Stimulated activated CD4-positive, alpha-beta T cell treated with anti-CD3 and anti-CD28 coated beads, TNF-alpha, amount 100 ng/mL, for 1 hour (primary cell): ENCODE data around the gene C6orf141.

Source experiments
- DNase-seq, 3 donors: peaks; one replicate each; pipeline ENCODE4 v3.0.0-alpha.2; 2020; ENCODE audit warnings: low read depth in 3 of 3, low spot score in 1 of 3

C6orf141 gene

DNA sequence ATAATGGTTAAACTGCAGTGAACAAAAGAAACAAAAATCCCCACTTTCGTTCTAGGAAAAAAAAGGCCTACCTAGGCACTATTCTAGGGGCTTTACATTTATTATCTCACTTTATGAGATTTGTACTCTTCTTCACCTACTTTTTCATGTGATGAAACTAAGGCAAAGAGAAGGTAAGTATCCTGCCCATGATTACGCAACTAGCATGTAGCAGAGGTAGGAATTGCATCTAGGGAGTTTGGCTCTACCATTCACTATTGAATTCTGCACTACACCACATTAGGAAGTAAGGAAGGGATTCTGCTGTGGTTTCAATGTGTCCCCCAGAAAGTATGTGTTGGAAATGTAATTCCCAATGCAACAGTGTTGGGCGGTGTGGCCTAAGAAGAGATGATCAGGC is 11.4 kb upstream of the C6orf141 start:
- DNase-seq = no peak

DNA sequence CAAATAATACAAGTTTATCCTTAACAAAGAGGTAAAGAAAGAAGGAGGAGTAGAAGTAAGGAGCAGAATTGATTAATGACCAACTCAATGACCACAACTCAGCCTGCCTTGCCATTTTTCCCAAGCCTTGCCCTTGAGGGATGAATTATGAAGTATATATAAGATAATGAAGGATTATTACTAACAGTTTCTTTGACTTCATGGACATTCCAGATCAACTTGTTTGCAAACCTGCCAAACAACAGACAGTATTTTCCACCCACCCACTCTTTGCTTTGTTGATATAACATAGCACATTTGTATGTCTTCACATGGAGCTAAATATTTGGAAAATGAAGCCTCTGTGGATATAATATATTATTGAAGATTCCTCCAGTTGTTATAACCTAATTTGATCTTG is 9.9 kb upstream of the C6orf141 start:
- DNase-seq = no peak

GRCh38 chr6:49541210-49541724 is 9.2 kb upstream of the C6orf141 start:
- DNase-seq = no peak

DNA sequence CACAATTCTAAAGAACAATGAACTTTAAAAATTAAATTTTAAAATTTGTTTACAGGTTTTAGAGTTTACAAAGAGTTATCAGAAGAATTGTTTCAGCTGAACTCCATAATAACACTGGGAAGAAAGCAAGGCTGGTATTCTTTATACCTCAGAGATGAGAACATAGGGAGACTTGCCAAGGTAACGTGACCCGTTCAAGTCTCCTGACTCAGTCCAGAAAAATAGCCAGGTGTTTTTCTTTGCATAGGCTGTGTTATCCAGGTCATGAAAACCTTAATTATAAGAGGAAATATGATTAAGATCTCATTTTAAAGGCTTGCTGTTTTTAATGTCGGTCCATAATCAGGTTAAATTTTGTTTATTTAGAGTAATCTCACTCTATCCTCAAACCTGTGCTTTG is 8.5 kb upstream of the C6orf141 start:
- DNase-seq = no peak

DNA sequence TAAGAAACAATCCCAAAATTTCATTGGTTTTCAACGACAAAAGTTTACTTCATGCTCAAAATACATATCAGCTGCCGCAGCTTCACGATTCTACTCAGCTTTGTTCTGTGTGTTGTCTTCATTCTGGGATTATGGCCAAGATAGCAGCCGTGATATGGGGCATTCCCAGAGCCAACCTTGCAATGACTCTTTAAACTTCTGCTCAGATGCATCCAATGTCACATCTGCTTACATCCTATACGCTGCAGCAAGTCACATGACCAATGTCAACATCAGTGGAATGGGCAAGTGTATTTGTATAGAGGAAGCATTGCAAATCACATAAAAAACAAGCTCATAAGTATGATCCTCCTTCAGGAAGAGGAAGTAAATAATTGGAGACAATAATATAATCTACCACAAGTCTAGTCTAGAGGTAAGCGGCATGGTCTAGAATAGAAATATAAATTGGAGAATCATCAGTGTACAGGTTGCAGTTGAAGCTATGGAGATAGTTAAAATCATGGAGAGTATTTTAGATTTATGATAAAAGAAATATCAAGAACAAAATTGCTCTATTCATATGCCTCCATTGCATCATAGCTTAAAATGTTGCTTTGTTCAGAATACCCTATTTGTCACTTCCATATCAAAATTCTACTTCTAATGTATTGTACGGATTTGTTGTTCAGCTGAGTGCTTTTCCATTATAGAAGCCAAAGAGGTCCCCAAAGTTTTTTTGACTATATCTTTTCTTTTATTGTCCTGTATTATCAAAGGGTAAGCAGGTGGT is 7.2 kb upstream of the C6orf141 start:
- DNase-seq = no peak

- no peak for DNase-seq
Observed at GRCh38 chr6:49546331-49546730, 4.1 kb upstream of the C6orf141 start.

GRCh38 chr6:49548613-49549304 is 1.7 kb upstream of the C6orf141 start:
- DNase-seq = no peak

DNA sequence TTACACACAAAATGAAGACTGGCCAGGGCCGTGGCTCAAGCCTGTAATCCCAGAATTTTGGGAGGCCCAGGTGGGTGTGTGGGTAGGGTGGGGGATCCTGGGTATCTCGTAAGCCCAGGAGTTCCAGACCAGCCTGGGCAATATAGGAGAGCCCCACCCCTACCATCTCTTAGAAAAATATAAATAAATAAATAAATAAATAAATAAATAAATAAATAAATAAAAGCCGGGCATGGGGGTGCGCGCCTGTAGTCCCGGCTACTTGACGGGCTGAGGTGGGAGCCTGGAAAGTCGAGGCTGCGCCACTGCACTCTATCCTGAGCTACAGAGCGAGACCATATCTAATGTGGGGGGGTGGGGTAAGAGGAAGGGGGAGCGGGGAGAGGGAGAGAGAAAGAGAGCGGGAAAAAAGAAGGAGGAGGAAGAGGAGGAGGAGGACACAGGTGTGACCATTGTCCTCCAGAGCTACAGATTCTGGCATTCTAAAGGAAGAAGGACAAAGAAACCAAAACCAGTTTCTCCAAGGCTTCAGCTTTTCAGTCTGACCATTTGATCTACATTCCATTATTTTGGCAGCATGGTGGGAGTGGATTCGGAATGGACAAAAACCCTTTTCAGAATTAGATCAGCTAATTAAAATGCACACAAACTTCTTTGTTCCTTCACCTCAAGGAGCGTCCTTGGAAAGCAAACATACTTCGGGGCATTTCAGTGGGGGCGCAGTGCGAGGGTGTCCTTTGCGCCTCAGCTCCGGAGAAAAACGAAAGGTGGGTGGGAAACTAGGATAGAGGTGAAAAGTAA is 577 bp upstream of the C6orf141 start:
- no peak for DNase-seq

GRCh38 chr6:49551078-49551865 is 804 bp downstream of the C6orf141 start:
- DNase-seq = no peak

- DNase-seq = no peak
Observed at GRCh38 chr6:49551866-49552129, 1.3 kb downstream of the C6orf141 start.

GRCh38 chr6:49552596-49552995 is 2.1 kb downstream of the C6orf141 start:
- DNase-seq = no peak

DNA sequence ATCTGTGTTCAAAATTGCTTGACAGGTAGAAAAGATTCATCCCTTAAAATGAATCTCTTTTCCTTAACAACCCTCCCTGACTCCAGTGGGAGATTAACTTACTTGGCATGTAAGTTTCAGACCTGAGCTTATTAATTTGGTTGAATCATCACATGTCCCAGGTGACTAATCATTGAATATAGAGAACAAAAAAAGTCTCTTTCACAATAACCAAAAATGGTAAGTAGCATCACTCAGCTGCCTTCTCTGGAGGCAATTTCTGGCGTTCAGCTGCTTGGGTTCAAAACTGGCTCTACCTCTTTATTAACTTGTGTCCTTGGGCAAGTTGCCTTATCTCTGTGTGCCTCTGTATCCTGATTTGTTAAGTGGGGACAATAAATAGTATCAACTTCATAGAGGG is 2.9 kb downstream of the C6orf141 start:
- DNase-seq = no peak

- DNase-seq = no peak
Observed at GRCh38 chr6:49555951-49556350, 5.5 kb downstream of the C6orf141 start.

DNA sequence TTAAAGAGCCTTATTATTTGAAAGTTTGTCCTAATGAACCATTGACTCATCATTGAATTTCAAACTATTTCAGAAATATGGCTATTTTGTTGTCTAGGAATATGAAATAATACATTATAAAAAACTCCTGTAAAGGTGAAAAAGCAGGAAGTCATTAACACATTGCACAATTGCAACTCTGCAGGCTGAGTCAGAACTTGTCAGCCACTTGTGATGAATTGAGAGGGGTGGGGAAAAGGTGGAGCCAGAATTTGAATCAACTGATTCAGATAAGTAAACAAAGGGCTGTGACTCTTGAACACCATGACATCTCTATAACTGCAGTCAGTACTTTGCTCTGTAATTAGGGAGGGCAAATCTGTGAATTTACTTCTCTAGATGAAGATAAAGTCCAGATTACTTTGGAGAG is 6.0 kb downstream of the C6orf141 start:
- DNase-seq = no peak

GRCh38 chr6:49557177-49557576 is 6.7 kb downstream of the C6orf141 start:
- no peak for DNase-seq

DNA sequence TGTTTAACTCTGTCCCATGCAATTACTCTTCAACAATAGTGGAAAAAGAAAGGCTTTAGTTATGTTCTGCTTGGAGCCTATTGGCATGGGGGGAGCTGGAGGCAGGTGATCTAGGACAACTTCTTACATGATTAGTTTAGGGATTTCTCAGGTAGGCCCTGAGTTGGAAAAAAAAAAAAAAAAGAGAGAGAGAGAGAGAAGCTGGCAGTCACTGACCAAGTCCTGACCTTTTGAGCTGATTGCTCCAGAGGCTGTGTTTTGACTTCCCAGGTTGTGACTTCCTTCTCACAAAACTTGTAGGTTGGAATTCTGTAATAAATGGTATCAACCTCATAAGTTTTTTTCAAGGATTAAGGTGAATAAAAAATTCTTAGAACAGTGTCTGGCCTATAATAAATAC is 7.8 kb downstream of the C6orf141 start:
- DNase-seq = no peak

- DNase-seq = no peak
Observed at GRCh38 chr6:49563006-49563886, 12.8 kb downstream of the C6orf141 start.

- DNase-seq = no peak
Observed at GRCh38 chr6:49564552-49564951, 14.1 kb downstream of the C6orf141 start.

DNA sequence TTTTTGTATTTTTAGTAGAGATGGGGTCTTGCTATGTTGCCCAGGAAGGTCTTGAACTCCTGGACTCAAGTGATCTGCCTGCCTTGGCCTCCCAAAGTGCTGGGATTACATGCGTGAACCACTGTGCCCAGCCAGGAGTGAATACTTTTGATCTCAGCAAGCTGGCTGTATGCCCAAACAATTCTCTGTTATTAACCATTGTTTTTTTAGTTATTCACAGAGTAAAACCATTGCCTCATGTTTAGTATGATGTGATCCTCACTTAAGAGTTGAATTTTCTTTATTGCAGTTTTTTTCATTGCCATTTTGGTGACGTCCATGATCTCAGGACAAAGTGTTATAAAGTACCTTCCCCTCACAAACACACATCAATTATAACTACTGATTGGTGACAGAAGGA is 14.8 kb downstream of the C6orf141 start:
- DNase-seq = no peak

GRCh38 chr6:49565855-49566254 is 15.4 kb downstream of the C6orf141 start:
- DNase-seq = no peak
